ENCODE measurements around the gene POC1A. TPM values are rescaled to one million over a fixed set of nuclear protein-coding genes. Genes with fewer than 3 reads are reported as not detected.
A peak's percentile ranks its signal among the peaks of the same experiment; 100 is the strongest.

POC1A gene
- total RNA-seq, 1 donor from 2014 or later, result 1.2 TPM

GRCh38 chr3:52143156-52143555, 11.1 kb downstream of the POC1A start:
- Histone ChIP-seq H3K4me3 (no peak overlapping the region), H3K36me3 (no peaks in the 10 kb centered on the region), H3K27ac (replicated peaks) (no peak overlapping the region), H3K27me3 (ENCODE audit: low read depth) (no peaks in the 10 kb centered on the region), H3K4me1 (peaks cover 23% of the 10 kb centered on the region), H3K9me3 (replicated peaks) (no peaks in the 10 kb centered on the region)
- intact Hi-C loops (cut with micrococcal nuclease), result loop anchor here (5.0 kb wide), 1 partner anchor 141 kb away; no protein-coding TSS in a partner anchor
- DNase-seq, result no peak
- no peak for TF ChIP-seq CTCF (IDR thresholded peaks at IDR 0.05; ENCODE audit: borderline replicate concordance)

- no peak for DNase-seq
Measured at GRCh38 chr3:52141751-52142150, 12.5 kb downstream of the POC1A start.

GRCh38 chr3:52140769-52141168, 13.5 kb downstream of the POC1A start:
- H3K36me3 ChIP-seq, result no peaks in the 10 kb centered on the region
- H3K4me1 ChIP-seq, result peaks cover 41% of the 10 kb centered on the region
- H3K4me3 ChIP-seq, result no peak overlapping the region
- intact Hi-C loops (cut with micrococcal nuclease), result loop anchor here (5.0 kb wide), 1 partner anchor 138 kb away; no protein-coding TSS in a partner anchor
- TF ChIP-seq CTCF (IDR thresholded peaks at IDR 0.05; ENCODE audit: borderline replicate concordance), result no peak
- no peaks in the 10 kb centered on the region for H3K9me3 ChIP-seq (replicated peaks)
- peak overlapping the region; percentile 85 for H3K27ac ChIP-seq (replicated peaks)
- no peak for DNase-seq
- H3K27me3 ChIP-seq (ENCODE audit: low read depth), result no peaks in the 10 kb centered on the region

More at GRCh38 chr3:52141751-52142150, 12.5 kb downstream of the POC1A start:
- no peaks in the 10 kb centered on the region for H3K27me3 ChIP-seq (ENCODE audit: low read depth)
- H3K9me3 ChIP-seq (replicated peaks), result no peaks in the 10 kb centered on the region
- peaks cover 33% of the 10 kb centered on the region for H3K4me1 ChIP-seq
- intact Hi-C loops (cut with micrococcal nuclease), result loop anchor here (5.0 kb wide), 1 partner anchor 139 kb away; no protein-coding TSS in a partner anchor
- no peak for TF ChIP-seq CTCF (IDR thresholded peaks at IDR 0.05; ENCODE audit: borderline replicate concordance)
- no peak overlapping the region for H3K4me3 ChIP-seq
- H3K36me3 ChIP-seq, result no peaks in the 10 kb centered on the region
- H3K27ac ChIP-seq (replicated peaks), result no peak overlapping the region

- peak; percentile 61 for DNase-seq
- Histone ChIP-seq H3K9me3 (replicated peaks) (no peaks in the 10 kb centered on the region), H3K4me1 (peaks cover 41% of the 10 kb centered on the region), H3K36me3 (no peaks in the 10 kb centered on the region), H3K4me3 (no peak overlapping the region), H3K27ac (replicated peaks) (peak overlapping the region; percentile 85), H3K27me3 (ENCODE audit: low read depth) (no peaks in the 10 kb centered on the region)
- TF ChIP-seq CTCF (IDR thresholded peaks at IDR 0.05; ENCODE audit: borderline replicate concordance), result no peak
- intact Hi-C loops (cut with micrococcal nuclease), result loop anchor here (5.0 kb wide), 1 partner anchor 138 kb away; no protein-coding TSS in a partner anchor
Measured at GRCh38 chr3:52140000-52140399, 14.2 kb downstream of the POC1A start.

GRCh38 chr3:52137311-52137710, 16.9 kb downstream of the POC1A start:
- Histone ChIP-seq H3K4me3 (no peak overlapping the region), H3K4me1 (peaks cover 36% of the 10 kb centered on the region), H3K27me3 (ENCODE audit: low read depth) (no peaks in the 10 kb centered on the region), H3K9me3 (replicated peaks) (no peaks in the 10 kb centered on the region), H3K27ac (replicated peaks) (peak overlapping the region; percentile 59), H3K36me3 (no peaks in the 10 kb centered on the region)
- intact Hi-C loops (cut with micrococcal nuclease), result no loop called here
- no peak for DNase-seq
- TF ChIP-seq CTCF (IDR thresholded peaks at IDR 0.05; ENCODE audit: borderline replicate concordance), result no peak

All from left ventricle myocardium inferior (tissue), 1 donor.